NB4 (cell line): ENCODE data around the gene IL1R2.

Experiments used
- DNase-seq: peaks from one replicate; pipeline ENCODE4 v3.0.0; 2010; ENCODE audit warnings: low read depth
- H3K4me3 ChIP-seq: one replicate; pipeline ENCODE4 v1.5.1; 2011; ENCODE audit warnings: mild to moderate bottlenecking, low read depth, low read length, moderate library complexity
- CTCF ChIP-seq: IDR thresholded peaks from one replicate; pipeline ENCODE4 v1.5.1; 2012; ENCODE audit warnings: low read depth, low read length
- MAX ChIP-seq: IDR thresholded peaks from 2 replicates; pipeline ENCODE4 v1.6.1; 2011; ENCODE audit warnings: low read depth, low read length
- MYC ChIP-seq: IDR thresholded peaks from 2 replicates; pipeline ENCODE4 v1.6.1; 2011; ENCODE audit warnings: low read depth, low read length
- POLR2A ChIP-seq: IDR thresholded peaks from 2 replicates; pipeline ENCODE4 v1.6.1; 2011; ENCODE audit warnings: mild to moderate bottlenecking; ENCODE audit not compliant: insufficient read length; ENCODE audit errors: extremely low read depth

Gene IL1R2

GRCh38 chr2:102062802-102063201, 71.0 kb downstream of the IL1R2 start:
- no peak for DNase-seq
- no peak overlapping the region for H3K4me3 ChIP-seq
- no peak for TF ChIP-seq POLR2A
- no peak for TF ChIP-seq MAX
- TF ChIP-seq MYC, result no peak
- TF ChIP-seq CTCF, result no peak

- H3K4me3 ChIP-seq, result no peak overlapping the region
- peak; percentile 91 for DNase-seq
- TF ChIP-seq CTCF (no peak), MAX (peak; percentile 17; the same call in 1 of the 2 replicates), POLR2A (no peak), MYC (no peak)
Observed at GRCh38 chr2:102063487-102063911, 71.7 kb downstream of the IL1R2 start.

- peak; percentile 99 for DNase-seq
- TF ChIP-seq MAX (peak; percentile 94), MYC (peak; percentile 92), POLR2A (no peak)
- peak overlapping the region; percentile 7 for H3K4me3 ChIP-seq
Observed at GRCh38 chr2:102063941-102064678, 72.3 kb downstream of the IL1R2 start.

- TF ChIP-seq CTCF (no peak), POLR2A (no peak), MAX (no peak), MYC (no peak)
- peak overlapping the region; percentile 7 for H3K4me3 ChIP-seq
- DNase-seq, result peak; percentile 52
Observed at GRCh38 chr2:102064679-102065674, 73.2 kb downstream of the IL1R2 start.

- TF ChIP-seq MAX (peak; percentile 91), MYC (peak; percentile 77), CTCF (no peak), POLR2A (no peak)
- no peak overlapping the region for H3K4me3 ChIP-seq
- peak; percentile 97 for DNase-seq
Observed at GRCh38 chr2:102065675-102066252, 74.0 kb downstream of the IL1R2 start.
